Measurements from ENCODE around the gene NUP50.
A peak's percentile ranks its signal among the peaks of the same experiment; 100 is the strongest.

NUP50 gene

GRCh38 chr22:45199723-45200122 is 36.0 kb downstream of the NUP50 start:
- H3K36me3 ChIP-seq (ENCODE audit: control insufficient read depth, insufficient read depth, low read length), result no peaks in the 10 kb centered on the region
- TF ChIP-seq CTCF (IDR thresholded peaks at IDR 0.05), result no peak

GRCh38 chr22:45200230-45200629 is 36.5 kb downstream of the NUP50 start:
- Histone ChIP-seq H3K4me1 (peaks cover 6% of the 10 kb centered on the region), H3K79me2 (no peaks in the 10 kb centered on the region), H3K4me2 (ENCODE audit: low read length) (no peak overlapping the region), H2AFZ (no peak overlapping the region), H3K9me3 (ENCODE audit: control insufficient read depth, low read length) (no peaks in the 10 kb centered on the region), H3K36me3 (ENCODE audit: control insufficient read depth, insufficient read depth, low read length) (no peaks in the 10 kb centered on the region), H3K4me3 (ENCODE audit: low read depth, low read length) (no peak overlapping the region), H3K9ac (no peak overlapping the region), H3K27ac (no peak overlapping the region), H3K27me3 (ENCODE audit: control insufficient read depth, insufficient read depth, low read length) (no peaks in the 10 kb centered on the region)
- TF ChIP-seq CTCF (IDR thresholded peaks at IDR 0.05), result no peak

More at GRCh38 chr22:45199723-45200122, 36.0 kb downstream of the NUP50 start:
- H2AFZ ChIP-seq, result no peak overlapping the region
- no peaks in the 10 kb centered on the region for H3K27me3 ChIP-seq (ENCODE audit: control insufficient read depth, insufficient read depth, low read length)
- peaks cover 6% of the 10 kb centered on the region for H3K4me1 ChIP-seq
- no peak overlapping the region for H3K4me2 ChIP-seq (ENCODE audit: low read length)
- no peaks in the 10 kb centered on the region for H3K9me3 ChIP-seq (ENCODE audit: control insufficient read depth, low read length)
- no peak overlapping the region for H3K9ac ChIP-seq
- no peak overlapping the region for H3K4me3 ChIP-seq (ENCODE audit: low read depth, low read length)
- H3K27ac ChIP-seq, result no peak overlapping the region
- H3K79me2 ChIP-seq, result no peaks in the 10 kb centered on the region

GRCh38 chr22:45200860-45201511 is 37.3 kb downstream of the NUP50 start:
- H3K36me3 ChIP-seq (ENCODE audit: control insufficient read depth, insufficient read depth, low read length), result no peaks in the 10 kb centered on the region
- no peak overlapping the region for H3K27ac ChIP-seq
- peak overlapping the region; percentile 19 for H3K4me2 ChIP-seq (ENCODE audit: low read length)
- no peak for TF ChIP-seq CTCF (IDR thresholded peaks at IDR 0.05)
- H3K9me3 ChIP-seq (ENCODE audit: control insufficient read depth, low read length), result no peaks in the 10 kb centered on the region
- H2AFZ ChIP-seq, result no peak overlapping the region
- H3K4me1 ChIP-seq, result peaks cover 6% of the 10 kb centered on the region
- H3K4me3 ChIP-seq (ENCODE audit: low read depth, low read length), result no peak overlapping the region
- H3K27me3 ChIP-seq (ENCODE audit: control insufficient read depth, insufficient read depth, low read length), result no peaks in the 10 kb centered on the region
- H3K79me2 ChIP-seq, result no peaks in the 10 kb centered on the region
- no peak overlapping the region for H3K9ac ChIP-seq

- Histone ChIP-seq H3K4me2 (ENCODE audit: low read length) (no peak overlapping the region), H3K9me3 (ENCODE audit: control insufficient read depth, low read length) (no peaks in the 10 kb centered on the region), H3K36me3 (ENCODE audit: control insufficient read depth, insufficient read depth, low read length) (no peaks in the 10 kb centered on the region), H3K27me3 (ENCODE audit: control insufficient read depth, insufficient read depth, low read length) (no peaks in the 10 kb centered on the region), H3K4me3 (ENCODE audit: low read depth, low read length) (no peak overlapping the region), H3K9ac (no peak overlapping the region), H3K79me2 (no peaks in the 10 kb centered on the region), H3K27ac (no peak overlapping the region), H2AFZ (no peak overlapping the region), H3K4me1 (peaks cover 6% of the 10 kb centered on the region)
- no peak for TF ChIP-seq CTCF (IDR thresholded peaks at IDR 0.05)
Measured at GRCh38 chr22:45201678-45202332, 38.1 kb downstream of the NUP50 start.

Data from parathyroid adenoma (tissue), 2 donors.